Skeletal muscle satellite cell (primary cell): ENCODE data around the gene NLGN1.
A peak's percentile ranks its signal among the peaks of the same experiment; 100 is the strongest.

ENCODE experiments used
- H3K27me3 ChIP-seq: 2 replicates; pipeline ENCODE4 v1.7.0; 2013; ENCODE audit warnings: low read length; ENCODE audit not compliant: control insufficient read depth, insufficient read depth
- H3K36me3 ChIP-seq: 2 replicates; pipeline ENCODE4 v1.7.0; 2013; ENCODE audit warnings: mild to moderate bottlenecking, control low read depth, low read length; ENCODE audit not compliant: insufficient read depth
- H3K4me1 ChIP-seq: 2 replicates; pipeline ENCODE4 v1.7.0; 2013; ENCODE audit warnings: low read length; ENCODE audit not compliant: control insufficient read depth, insufficient read depth
- H3K4me2 ChIP-seq: 2 replicates; pipeline ENCODE4 v1.7.0; 2013; ENCODE audit warnings: mild to moderate bottlenecking, low read length
- H3K4me3 ChIP-seq: 2 replicates; pipeline ENCODE4 v1.7.0; 2013; ENCODE audit warnings: low read length
- H3K9ac ChIP-seq: 2 replicates; pipeline ENCODE4 v1.7.0; 2013; ENCODE audit warnings: mild to moderate bottlenecking, low read depth, low read length, moderate library complexity
- H3K9me3 ChIP-seq: replicated peaks from 2 replicates; pipeline ENCODE4 v1.7.0; 2013; ENCODE audit warnings: mild to moderate bottlenecking, control low read depth, low read length

The NLGN1 gene

DNA sequence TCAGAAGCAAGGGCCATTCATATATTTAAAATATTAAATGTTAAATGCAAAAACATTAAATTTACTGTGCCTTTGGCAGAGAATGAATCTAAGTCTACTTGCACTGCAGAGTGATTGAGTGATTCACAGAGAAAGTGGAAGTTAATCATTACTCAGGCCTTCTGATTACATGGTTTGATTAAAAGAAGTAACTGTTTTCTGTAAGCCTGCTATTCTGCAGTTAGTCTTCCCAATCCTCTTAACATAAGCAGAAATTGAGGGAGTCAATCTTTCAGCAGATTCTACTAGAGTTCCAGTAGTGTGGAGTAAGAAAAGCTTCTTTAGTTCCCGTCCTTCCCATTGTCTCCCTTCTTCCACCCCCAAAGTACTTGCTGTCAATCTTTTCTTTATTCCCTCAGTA lies 1.5 kb downstream of the NLGN1 start:
- H3K9ac ChIP-seq = no peak overlapping the region
- peaks cover 7% of the 10 kb centered on the region for H3K4me1 ChIP-seq
- no peak overlapping the region for H3K4me3 ChIP-seq
- H3K4me2 ChIP-seq = no peak overlapping the region
- H3K36me3 ChIP-seq = no peaks in the 10 kb centered on the region
- no peaks in the 10 kb centered on the region for H3K9me3 ChIP-seq
- H3K27me3 ChIP-seq = peaks cover under 1% of the 10 kb centered on the region

DNA sequence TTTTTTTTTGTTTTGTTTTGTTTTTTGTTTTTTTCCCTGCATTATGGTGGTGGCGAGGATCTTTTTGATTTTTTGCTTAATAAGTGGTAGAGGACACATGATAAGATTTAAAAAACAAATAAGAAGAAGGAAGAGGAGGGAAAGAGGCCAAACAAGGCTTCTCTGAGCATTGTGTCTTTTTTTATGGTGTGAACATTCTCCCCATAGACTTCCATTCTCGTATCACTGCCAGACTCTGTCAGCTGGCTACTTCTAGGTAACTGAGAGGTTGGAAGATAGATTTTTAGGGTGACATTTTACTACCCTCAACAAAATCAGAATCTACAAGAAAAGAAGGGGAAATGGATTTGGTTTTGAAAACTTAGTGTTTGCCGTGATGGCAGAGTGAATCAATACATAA lies 3.8 kb downstream of the NLGN1 start:
- H3K9ac ChIP-seq = no peak overlapping the region
- no peak overlapping the region for H3K4me3 ChIP-seq
- no peaks in the 10 kb centered on the region for H3K36me3 ChIP-seq
- H3K4me2 ChIP-seq = no peak overlapping the region
- no peaks in the 10 kb centered on the region for H3K9me3 ChIP-seq
- no peaks in the 10 kb centered on the region for H3K27me3 ChIP-seq
- H3K4me1 ChIP-seq = peaks cover 4% of the 10 kb centered on the region

DNA sequence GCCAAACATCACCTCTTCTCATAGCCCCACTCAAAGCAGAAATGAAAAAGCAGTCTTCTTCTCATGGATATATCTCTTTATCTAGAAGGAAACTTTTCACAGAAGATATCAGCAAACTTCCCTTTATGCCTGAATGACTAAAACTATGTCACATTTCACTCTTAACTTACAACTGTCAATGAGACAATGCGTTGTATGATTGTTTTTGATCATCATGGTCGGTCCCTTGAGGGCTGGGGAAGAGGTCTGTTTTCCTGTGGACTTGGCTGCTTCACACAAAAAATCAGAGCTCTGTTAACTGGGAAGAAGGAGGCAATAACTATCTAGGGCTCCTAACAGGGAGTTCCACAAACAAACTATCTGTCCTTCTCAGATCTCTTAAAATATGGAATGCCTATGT lies 5.1 kb downstream of the NLGN1 start:
- H3K4me2 ChIP-seq = no peak overlapping the region
- H3K4me3 ChIP-seq = no peak overlapping the region
- H3K9ac ChIP-seq = no peak overlapping the region
- no peaks in the 10 kb centered on the region for H3K4me1 ChIP-seq
- no peaks in the 10 kb centered on the region for H3K36me3 ChIP-seq
- H3K9me3 ChIP-seq = no peaks in the 10 kb centered on the region
- no peaks in the 10 kb centered on the region for H3K27me3 ChIP-seq

DNA sequence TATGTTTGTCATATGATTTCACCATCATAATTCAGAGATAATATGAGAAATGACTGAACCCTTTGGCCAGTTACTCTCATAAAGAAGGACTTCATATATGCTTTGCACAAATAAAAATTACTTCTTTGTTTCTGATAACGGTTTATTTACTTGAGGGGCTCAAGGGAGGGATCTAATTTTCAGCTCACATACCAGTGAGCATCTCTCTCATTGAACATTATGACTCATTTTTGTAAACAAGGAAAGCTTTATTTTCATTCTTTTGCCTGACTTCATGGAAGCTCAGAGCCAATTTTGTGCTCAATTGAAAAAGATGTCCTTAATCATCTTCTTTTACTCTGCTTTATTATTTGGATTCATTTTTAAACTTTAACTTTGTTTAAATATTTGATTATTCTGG lies 5.8 kb downstream of the NLGN1 start:
- no peaks in the 10 kb centered on the region for H3K36me3 ChIP-seq
- no peak overlapping the region for H3K9ac ChIP-seq
- no peaks in the 10 kb centered on the region for H3K4me1 ChIP-seq
- H3K9me3 ChIP-seq = no peaks in the 10 kb centered on the region
- no peaks in the 10 kb centered on the region for H3K27me3 ChIP-seq
- no peak overlapping the region for H3K4me2 ChIP-seq
- no peak overlapping the region for H3K4me3 ChIP-seq

DNA sequence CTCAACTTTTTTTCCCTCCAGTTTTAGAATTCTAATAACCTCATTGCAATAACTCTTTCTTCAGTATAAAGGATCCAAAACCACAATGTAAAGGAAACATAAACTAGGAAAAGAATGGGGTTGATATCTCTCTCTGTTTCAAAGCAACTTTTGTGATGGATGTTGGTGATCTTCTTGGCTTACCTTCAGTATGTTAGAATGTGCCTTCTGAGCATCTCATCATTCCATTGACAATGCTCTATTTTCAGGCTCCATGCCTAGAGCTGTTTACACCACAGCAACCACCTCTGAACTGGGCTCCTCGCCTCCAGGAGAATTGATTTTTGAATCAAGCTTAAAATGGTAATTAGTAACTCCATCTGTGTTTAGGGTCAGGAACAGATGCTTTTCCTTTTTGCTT lies 6.6 kb downstream of the NLGN1 start:
- Histone ChIP-seq H3K4me2 (no peak overlapping the region), H3K27me3 (no peaks in the 10 kb centered on the region), H3K4me1 (no peaks in the 10 kb centered on the region), H3K36me3 (no peaks in the 10 kb centered on the region), H3K9ac (no peak overlapping the region), H3K9me3 (no peaks in the 10 kb centered on the region), H3K4me3 (no peak overlapping the region)

DNA sequence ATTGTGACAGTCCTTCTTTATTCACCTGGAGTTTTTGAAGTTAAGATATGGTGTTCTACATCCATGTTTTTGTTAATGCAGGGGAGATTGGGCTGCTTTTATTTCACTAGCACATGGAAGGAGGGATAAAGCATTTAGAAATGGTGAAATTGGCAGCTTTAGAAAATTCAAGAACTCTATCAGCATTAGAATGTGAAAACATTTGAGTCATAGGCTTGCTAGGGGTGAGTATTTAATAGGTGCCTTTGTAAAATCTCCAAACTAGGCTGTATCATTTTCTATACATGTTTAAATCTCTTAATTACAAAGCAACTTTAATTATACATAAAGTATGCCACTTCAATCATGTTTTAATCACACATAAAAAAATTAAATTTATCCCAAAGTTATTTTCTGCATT lies 12.9 kb downstream of the NLGN1 start:
- no peaks in the 10 kb centered on the region for H3K36me3 ChIP-seq
- H3K9ac ChIP-seq = no peak overlapping the region
- H3K4me2 ChIP-seq = no peak overlapping the region
- H3K27me3 ChIP-seq = no peaks in the 10 kb centered on the region
- no peaks in the 10 kb centered on the region for H3K4me1 ChIP-seq
- H3K4me3 ChIP-seq = no peak overlapping the region
- no peaks in the 10 kb centered on the region for H3K9me3 ChIP-seq

DNA sequence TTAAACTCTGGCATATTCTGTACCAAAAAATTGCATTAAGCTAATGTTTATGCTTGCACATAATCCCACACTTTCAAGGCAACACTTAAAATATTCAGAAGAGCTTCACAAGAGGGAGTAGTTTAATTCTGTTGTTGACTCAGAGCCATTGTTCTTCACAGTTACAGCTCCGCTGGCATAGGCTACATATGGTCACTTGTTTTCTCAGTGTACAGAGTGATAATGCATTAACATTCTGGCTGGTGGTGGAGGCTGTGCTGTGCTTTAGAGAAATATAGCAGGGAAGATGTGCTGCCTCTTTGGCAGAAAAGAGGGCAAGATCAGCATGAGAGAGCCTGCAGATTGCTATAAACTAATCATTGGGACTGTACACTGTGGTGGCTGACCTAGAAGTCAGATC lies 13.3 kb downstream of the NLGN1 start:
- H3K36me3 ChIP-seq = no peaks in the 10 kb centered on the region

DNA sequence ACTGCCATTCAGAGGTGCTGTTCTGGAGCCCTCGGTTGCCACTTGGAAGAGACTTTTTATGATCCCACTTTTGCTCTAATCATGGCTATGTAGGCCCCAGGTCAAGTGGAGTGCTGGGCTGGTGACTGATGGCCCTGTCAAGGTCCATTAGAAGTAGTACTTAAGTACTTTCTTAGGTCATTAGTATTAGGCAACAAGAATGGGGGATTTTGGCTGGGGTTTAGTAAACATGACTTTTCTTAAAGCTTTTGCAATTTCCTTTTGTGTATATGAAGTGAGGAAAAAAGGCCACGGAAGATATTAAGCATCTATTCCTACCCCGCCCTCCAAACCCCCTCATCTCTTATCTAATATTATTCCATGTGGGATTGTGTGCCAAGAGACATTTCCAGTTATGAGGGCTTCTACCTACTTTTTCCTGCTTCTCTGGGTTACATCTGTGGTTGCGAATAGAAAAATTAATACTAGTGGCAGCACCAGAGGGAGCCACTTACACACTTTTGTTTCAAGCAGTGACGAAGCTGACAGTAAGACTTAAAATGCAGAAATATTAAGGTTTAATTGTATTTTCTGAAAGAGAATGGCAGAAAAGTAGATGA lies 13.9 kb downstream of the NLGN1 start:
- Histone ChIP-seq H3K4me2 (peak overlapping the region; percentile 40), H3K4me3 (no peak overlapping the region), H3K27me3 (no peaks in the 10 kb centered on the region), H3K9ac (no peak overlapping the region), H3K36me3 (no peaks in the 10 kb centered on the region), H3K9me3 (no peaks in the 10 kb centered on the region), H3K4me1 (no peaks in the 10 kb centered on the region)

More for the DNA sequence above, 13.3 kb downstream of the NLGN1 start:
- Histone ChIP-seq H3K9ac (no peak overlapping the region), H3K4me1 (no peaks in the 10 kb centered on the region), H3K4me3 (no peak overlapping the region), H3K27me3 (no peaks in the 10 kb centered on the region), H3K4me2 (no peak overlapping the region), H3K9me3 (no peaks in the 10 kb centered on the region)

DNA sequence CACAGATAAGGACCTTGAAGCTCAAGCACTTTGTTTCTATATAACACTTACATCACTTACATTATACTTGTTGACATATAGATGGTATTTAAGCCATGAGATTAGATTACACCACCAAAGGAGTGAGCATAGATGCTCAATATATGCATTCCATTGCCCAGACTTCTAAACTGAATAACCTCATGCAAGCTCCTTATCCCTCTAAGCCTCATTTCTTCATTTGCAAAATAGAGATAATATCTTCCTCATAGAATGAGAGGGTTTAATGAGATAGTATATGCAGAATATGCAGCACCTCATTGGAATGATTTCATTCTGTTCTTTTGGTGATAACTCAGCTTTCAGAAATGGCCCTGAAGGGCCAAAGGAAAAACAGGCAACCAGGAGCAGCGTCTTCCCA lies 18.5 kb downstream of the NLGN1 start:
- H3K4me1 ChIP-seq = no peaks in the 10 kb centered on the region
- H3K9ac ChIP-seq = no peak overlapping the region
- no peaks in the 10 kb centered on the region for H3K27me3 ChIP-seq
- no peaks in the 10 kb centered on the region for H3K9me3 ChIP-seq
- no peak overlapping the region for H3K4me3 ChIP-seq
- no peaks in the 10 kb centered on the region for H3K36me3 ChIP-seq
- no peak overlapping the region for H3K4me2 ChIP-seq

DNA sequence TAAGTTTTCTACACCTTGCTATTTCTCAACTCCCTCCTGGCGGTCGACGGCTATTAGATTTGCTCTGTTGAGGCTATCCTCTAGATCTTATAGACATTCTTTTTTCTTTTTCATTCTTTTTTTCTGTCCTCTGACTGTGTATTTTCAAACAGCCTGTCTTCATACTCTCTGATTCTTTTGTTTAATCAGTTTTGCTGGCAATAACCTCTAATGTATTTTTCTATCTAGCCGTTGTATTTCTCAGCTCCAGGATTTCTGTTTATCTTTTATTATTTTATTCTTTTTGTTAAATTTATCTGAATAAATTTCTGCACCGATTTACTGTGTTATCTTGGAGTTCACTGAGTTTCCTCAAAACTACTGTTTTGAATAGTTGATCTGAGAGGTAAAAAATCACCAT lies 31.5 kb downstream of the NLGN1 start:
- H3K4me1 ChIP-seq = no peaks in the 10 kb centered on the region
- H3K4me3 ChIP-seq = no peak overlapping the region
- no peaks in the 10 kb centered on the region for H3K9me3 ChIP-seq
- H3K9ac ChIP-seq = no peak overlapping the region
- H3K36me3 ChIP-seq = no peaks in the 10 kb centered on the region
- no peaks in the 10 kb centered on the region for H3K27me3 ChIP-seq
- no peak overlapping the region for H3K4me2 ChIP-seq

DNA sequence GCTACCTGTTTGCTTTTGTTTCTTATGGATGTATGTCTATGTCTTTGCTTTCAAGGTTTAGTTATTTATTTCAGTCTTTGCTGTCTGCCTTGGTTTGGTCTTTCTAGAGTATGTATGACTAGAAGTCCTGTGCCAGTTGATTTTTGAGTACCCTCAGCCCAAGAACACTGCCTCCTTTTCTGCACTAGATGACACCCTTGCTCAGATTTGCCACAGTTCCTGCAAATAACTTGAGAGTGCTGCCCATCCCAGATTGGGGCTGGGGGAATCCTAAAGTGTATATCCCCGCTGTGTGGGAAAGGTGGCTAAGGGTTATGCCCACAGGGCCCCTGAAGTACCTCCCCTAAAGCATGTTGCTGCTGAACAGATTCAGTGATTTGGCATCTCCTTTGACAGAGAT lies 32.0 kb downstream of the NLGN1 start:
- H3K9me3 ChIP-seq = no peaks in the 10 kb centered on the region
- no peaks in the 10 kb centered on the region for H3K4me1 ChIP-seq
- no peaks in the 10 kb centered on the region for H3K36me3 ChIP-seq
- H3K4me3 ChIP-seq = no peak overlapping the region
- H3K4me2 ChIP-seq = no peak overlapping the region
- H3K9ac ChIP-seq = no peak overlapping the region
- no peaks in the 10 kb centered on the region for H3K27me3 ChIP-seq

DNA sequence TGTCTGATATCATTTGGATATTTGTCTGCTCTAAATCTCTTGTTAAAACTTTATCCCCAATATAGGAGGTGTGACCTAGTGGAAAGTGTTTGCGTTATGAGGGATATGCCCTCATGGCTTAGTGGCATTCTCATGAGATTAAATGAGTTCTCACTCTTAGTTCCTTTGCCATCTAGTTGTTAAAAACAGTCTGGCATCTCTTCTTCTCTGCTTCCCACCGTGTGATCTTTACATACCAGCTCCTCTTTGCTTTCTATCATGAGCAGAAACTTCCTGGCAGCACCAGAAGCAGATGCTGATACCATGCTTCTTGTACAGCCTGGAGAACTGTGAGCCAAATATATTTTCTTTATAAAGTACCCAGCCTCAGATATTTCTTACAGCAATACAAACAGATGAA lies 33.0 kb downstream of the NLGN1 start:
- Histone ChIP-seq H3K4me1 (no peaks in the 10 kb centered on the region), H3K27me3 (no peaks in the 10 kb centered on the region), H3K4me2 (no peak overlapping the region), H3K9me3 (no peaks in the 10 kb centered on the region), H3K4me3 (no peak overlapping the region), H3K36me3 (no peaks in the 10 kb centered on the region), H3K9ac (no peak overlapping the region)
